HG02870 (cell line): ENCODE data around the gene HAND2.

Source experiments
- ATAC-seq: cut with Tn5 transposase; IDR thresholded peaks from one replicate; pipeline ENCODE4 v1.9.1; 2021; ENCODE audit warnings: mild to moderate bottlenecking, moderate library complexity; ENCODE audit not compliant: unreplicated experiment

Gene HAND2

DNA sequence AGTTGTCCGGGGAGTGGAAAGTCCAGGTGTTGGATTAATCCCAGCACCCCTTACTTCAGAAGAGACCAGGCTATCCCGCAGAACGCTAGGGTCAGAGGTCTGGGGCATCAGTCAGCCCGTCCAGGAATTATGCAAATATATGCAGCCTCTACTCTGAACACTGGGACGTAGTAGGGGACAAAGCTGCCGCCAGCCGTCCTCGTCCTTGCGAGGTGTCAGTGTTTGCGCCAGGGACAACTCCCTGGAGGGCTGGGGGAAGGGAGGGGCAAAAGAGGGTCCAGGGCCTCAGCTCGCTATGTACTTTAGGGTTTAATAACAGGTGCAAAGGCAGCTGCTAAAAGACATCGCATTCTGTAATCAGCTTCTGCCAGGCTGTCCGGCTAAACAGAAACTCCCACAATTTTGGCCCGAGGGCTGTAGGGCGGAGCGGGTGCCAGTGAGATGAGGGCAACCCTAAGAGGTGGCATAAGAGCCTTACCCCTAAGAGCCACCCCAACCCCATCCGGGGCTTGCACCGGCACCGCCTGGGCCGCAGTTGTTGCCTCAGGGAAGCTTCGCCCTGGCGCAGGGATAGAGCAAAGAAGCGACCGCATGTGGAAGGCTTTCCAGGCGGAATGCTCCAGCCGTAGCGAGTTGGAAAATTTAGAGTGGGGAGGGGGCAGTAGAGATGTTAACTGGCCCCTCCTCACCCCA, 8.4 kb downstream of the HAND2 start:
- no peak for ATAC-seq

DNA sequence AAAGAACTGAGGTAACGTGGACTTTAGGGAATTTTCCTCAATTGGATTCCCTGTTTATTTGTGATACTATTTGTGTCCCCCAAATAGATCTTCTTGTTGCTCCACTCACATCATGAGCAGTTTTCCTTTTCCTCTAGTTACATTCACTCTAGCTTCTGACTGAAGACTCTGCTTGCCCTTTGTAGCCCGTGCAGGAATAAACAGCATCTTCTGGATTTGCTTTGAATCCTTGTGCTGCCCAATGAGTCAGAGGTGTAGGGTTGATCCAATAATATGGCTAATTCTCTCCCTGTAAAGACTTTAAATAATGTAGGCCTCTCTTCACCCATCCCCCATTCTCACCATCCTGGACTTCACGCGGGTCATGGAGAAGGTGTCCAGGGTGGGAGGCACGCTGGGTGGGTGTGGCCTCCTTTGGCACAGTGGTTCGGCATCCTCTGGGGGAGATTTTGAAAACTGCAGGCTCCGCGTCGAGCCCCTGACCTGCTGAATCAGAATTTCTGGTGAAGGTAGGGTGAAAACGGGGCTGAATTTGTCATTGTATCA, 9.0 kb downstream of the HAND2 start:
- ATAC-seq, result no peak

DNA sequence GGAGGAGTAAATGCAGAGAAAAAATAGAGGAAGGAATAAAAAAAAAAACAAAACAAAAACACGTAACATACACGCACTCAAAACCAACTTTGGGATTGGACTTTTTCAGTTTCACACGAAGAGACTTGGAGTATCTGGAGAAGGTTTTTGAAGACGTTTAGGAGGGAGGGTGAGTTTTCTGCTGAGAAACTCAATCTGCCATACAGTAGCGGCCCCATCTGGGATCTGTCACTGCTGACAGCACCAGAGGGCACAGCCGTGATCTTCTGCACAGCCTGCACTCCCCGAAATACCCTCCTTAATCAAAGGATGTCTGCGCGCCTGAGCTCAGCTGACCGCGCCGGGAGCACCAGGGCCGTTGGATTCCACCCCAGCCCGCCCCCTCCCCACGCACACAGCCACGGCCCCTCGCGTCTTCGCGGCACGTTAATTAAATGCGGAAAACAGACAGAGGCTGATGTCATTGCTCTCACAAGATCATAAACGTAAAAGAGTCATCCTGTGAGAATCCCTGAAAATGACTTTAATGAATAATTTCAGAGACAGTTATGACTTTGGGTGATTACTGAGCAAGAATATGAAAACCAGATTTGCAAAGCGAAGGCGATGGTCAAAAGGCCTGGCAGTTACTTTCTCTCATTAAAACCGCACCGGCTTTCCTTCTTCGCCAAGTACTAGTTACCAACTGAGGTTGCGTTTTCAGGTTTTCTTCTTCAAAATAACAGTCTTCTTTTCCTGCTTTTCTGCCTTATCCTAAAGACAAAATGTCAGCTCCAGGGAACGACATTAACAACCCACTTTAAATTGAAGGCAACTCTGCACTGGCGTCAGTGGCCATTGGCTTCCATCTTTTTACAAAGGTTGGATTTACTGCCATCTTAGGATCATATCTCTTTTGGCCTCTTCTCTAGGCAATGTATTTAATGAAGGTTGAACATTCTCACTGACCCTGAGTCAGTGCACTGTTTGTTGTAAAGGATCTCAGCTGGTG, 10.6 kb downstream of the HAND2 start:
- no peak for ATAC-seq

DNA sequence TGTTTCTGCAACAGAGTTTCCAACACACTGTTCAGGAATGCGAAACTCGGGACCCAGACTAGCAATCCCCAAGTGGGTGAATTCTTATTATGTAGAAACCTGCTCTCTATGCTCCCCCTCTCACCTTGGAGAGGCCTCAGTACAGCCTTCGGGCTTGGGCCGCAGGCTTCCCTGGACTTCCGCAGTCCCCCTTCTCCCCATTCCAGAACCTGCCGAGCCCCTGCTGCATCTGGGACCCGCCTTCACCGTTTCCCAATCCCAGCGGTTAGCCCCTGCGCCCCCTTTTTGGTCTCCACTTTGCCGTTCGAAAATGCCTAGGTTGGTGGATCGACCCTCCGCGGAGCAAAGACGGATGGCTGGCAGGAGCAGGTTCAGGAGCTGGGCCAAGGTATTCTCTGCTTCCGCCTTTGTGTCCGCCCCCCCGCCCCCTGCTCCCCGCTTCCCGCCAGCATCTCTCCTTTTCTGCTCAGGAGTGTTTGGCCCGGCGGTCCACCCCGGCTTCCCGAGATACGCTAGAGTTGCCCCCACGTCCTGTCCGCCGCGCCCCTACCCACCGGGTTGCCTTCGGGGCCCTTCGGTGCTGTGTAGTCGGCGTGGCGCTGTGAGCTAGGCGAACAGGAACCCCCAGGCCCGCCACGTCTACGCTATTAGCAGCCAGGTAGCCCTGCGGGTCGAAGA, 11.5 kb downstream of the HAND2 start:
- ATAC-seq, result no peak

DNA sequence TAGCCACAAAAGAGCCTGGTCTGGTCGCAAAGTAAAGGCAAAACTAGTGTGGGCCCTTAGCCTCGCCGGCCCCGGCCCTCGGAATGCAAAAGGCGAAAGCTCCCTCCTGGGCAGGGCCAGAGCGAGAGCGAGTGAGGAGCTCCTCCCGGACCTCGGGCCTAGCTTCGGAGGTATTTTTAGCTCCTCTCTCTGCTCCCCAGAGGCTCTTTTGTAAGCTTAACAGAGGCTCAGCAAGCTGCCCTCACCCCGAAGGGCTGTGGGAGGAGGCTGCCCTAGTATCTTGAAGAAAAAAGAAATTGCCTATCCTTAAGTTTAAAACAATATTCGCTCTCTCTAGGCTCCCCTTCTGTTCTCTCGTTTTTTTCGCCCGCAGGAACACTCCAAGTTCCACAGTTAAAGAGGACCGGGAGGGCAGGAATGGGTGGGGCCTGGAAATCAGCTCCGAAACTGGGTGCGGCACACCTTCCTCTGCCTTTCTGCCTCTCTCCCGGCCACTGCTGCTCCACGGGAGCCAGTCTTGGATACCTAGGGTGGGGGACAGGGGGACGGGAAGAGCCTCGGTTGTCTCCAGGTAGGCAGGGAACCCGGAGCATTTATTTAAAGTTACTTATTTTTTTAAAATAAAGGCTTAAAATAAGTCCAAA, 12.1 kb downstream of the HAND2 start:
- ATAC-seq, result no peak

DNA sequence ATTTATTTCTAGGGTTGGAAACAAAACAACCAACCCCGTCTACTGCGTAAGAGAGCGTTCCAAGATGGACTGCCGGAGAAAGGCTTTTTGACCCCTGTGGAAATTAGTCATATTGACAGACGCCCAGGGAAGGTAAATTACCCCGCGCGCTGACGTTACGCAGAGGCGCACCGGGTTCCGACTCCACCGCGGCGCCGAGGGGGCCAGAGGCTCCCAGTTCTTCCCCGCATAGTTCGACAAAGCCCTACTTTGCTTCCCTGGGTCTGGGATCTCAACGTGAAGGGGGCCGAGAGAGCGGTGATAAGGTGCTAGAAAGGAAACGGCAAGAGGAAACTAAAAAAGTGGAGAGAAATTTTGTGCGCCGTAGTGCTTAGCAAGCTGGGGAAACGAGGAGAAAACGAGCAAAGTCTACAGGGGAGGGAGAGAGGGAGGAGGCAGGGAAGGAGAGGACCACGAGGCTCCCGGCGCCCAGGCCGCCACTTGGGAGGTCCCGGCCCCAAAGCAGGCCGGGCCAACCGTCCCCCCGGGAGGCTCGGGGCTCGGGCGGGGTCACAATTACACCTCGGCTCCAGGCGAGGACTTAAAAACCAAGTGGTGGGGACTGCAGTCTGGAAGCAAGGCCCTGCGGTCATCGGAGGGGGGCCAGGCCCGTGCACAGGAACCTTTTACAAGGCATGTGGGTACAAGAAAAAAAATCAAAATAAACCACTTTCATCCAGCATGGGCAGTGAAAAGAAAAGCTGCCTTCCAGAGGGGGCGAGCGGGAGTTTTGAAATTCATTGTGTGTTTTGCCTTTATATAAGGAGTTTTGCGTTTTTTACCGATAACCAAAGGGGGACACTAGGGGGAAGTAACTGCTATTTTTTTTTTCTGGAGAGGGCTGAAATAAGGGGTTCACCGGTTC, 13.2 kb downstream of the HAND2 start:
- ATAC-seq, result no peak

DNA sequence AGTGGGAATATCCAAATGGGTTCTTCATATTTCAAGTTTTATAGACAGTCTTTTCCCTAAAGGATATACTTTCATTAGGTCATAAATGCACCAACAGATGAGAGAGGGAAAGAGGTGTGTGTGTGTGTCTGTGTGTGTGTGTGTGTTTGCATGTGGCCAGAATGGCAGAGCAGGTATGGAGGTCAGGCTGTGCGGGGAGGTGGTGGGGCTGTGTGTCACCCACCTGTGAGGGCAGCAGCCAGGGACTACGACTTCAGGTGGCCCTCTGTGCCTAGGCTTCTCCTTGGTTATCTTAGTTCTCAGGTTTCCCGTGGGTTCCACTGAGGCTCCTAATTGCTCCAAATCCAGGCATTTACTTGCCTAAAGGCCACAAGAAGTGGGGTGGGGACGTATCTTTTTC, 14.6 kb downstream of the HAND2 start:
- no peak for ATAC-seq

DNA sequence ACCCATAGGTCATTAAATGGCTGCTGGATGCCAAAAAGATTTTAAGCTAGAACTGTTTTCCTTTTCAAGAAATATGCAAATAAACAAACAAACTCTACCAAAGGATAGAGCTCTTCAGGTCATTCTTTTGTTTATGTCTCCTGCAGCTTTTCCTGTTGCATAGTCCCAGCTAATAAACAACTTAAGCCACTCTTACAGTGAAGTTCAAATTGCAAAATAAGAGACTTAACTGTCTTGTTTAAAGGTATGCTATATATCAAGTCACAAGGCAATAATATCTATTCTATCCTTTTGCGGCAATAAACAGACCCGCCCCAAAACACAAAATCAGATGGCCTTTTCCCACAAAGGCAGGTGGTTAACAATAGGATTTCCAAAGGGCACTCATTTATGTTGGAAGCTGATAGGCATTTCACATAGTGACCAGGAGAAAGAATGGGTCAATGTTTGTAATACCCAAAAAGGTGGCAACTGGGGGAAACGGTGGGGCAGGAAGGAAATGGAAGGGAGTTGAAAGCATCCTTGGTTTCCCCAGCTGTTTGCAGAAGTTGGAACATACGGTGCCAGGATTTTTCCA, 15.3 kb downstream of the HAND2 start:
- ATAC-seq, result no peak

DNA sequence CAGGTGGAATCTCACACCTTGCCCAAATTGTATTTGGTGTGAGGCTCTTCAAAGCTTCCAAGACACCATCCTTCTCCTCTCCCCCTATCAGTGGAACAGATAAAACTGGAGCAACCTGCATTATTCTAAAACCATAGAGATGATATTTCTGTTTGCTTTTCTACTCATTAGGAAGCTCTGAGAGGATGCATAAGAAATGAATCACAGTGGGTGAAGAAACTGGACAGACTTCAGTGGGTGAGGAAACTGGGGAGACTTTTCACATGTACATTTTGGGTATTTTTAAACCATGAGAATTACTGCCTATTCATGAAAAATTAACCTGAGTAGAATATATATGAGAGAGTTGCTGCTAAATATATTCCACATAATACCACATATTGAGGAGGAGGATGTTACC, 16.4 kb downstream of the HAND2 start:
- no peak for ATAC-seq

DNA sequence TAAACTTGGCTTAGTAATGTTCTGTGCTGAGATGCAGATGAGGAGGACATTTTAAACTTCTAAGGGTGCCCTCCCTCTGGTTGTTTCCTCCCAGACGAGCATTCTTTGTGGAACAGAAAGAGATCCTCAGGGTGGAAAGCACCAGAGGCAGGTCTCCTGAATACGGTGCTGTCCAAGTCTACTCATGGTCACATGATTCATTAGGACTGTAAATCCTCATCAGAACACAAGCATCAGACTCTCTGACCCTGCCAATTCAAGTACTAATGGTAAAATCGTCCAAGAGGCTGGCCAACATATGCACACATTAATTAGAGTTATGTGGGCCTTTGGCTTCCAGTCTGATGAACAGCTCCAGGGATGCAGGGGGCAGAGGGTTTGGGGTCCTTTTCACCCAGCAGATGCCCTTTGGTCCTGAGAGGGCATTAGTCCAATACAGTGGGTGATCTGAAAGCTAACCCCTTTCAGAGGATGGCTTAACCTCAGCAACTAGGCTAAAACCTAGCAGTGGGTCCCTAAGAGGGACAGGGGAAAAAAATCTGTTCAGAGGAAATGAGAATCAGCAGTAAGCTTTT, 18.2 kb downstream of the HAND2 start:
- ATAC-seq, result no peak

DNA sequence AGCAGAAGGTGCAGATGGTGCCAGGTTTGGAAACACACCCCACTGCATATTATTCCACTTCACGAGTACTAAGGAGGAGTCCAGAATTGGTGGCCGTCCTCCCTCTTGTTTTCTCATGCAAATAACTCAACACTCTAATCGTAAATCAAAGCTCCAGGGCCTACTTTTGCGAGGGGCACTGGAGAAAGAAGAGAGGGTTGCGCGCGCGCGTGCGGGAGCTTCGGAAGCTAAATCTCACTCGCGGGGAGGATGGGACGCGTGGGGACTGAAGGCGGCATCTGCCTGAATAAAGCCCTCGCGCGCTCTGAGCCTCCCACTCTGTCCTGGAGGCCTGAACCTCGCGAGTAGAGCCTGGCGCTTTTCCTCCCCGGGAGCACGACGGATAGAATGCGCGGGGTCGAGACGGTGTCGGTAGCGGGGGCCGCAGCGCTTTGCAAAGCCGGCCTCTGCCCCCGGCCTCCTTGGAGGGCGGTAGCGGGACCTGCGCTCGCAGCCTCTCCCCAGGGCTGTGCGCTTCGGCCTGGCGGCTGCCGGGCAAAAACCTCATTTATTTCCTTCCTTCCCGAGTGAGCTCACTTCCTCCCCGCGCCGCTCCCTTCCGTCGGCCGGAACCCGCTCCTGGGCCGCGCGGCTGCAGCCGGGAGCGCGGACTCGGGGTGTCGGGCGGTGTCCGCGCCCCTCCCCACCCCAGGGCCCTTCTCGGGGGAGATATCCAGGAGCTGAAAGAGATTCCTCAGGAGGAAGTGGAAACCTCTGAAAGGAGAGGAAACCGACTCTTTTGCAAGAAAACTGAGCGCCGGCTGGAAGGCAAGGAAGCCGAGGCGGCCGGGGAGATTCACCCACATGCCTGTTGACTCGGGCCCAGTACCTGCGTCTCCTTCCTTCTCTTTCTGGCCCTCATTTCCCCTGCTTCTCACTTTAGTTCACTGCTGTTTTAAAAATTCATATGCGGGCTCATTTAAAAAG, 20.7 kb downstream of the HAND2 start:
- peak; percentile 29 for ATAC-seq

DNA sequence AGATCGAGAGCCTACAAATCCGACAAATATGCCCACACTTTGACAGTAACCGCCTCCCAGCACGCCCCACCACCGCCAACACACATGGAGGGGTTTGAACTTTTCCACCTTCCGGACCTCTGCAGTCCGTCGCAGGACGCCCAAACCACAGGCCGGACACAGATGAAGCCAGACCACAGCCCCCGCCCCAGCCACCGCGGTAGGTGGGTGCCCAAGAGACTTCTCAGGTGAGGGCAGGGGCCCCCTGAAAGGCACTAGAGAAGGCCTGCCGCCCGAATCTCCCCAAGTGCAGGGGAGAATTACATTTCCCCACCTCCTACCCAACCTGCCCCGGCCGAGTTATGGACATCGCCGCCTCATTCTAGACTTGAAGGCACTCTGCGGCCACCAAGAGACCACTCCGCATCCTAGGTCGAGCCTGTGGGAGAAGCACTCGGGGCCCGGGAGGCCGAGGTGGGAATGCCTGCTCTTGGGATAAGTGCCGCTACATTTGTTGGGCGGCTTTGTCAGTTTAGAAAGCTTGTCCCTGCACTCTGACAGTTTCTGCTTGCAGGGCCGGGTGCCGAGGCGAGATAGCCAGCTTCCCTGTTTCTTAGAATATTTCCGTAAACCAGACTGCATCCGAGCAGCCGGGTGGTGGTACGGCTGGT, 21.5 kb downstream of the HAND2 start:
- no peak for ATAC-seq

DNA sequence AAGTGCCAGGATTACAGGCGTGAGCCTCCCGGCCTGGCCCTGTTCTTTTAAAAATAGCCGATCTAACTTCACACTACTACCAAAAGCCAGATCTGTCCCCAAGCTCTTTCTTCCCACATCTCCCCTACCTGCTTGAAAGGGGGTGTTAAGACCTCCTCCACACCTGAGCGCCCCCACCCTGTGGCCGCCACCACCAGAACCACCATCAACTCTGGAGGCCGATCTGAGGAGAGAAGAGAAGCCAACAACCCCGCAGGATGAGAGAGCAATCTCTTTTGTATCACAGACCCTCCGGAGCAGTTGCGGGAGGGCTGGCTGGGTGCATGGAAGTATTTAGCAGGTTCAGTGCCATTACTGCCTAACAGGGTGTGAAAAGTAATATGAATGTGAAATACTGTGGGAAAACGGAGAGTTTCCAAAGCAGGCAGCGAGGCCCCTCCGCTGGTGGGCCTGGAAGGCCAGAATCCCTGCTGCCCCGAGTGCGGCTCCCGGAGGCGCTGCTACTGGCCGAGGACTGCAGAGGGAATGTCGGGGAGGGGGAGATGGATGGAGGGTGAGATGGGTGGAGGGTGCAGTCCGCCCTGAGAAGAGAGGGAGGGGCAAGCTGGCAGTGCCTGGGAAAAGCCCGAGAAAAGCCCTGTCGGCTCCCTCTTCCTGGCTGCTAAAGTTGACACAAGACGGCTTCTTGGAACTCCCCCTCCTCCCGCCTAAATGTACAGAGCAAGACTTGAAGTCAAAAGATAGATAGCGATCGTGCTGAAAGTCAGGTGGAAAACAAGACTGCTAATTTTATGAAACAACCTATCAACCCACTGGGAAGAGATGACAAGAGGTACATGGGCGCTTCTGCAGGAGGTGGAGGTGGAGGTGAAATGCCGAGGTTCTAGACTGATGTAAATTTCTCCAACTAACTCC, 22.3 kb downstream of the HAND2 start:
- ATAC-seq, result no peak

DNA sequence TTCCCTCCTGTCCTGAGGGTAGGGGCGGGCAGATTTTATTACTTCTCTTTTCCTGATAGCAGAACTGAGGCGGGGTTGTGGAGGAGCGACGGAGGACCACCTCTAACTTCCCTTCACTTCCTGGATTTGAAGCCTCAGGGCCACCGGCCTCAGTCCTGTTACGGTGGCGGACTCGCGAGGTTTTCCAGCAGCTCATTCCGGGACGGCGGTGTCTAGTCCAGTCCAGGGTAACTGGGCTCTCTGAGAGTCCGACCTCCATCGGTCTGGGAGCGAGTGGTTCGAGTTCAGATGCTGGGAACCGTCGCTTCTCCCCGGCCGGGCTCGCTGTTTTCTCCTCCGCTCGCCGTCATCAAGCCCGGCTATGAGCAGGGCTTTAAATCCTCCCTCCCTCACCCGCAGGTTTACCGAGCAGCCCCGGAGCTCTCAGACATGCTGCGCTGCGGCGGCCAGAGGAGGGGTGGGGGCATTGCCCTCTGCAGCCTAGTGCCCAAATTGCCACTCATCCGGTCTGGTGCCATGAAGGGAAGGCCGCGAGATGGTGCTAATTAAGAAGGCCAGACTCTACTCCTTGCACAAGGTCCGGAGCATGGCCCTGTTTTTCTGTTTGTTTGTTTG, 23.3 kb downstream of the HAND2 start:
- peak; percentile 6 for ATAC-seq

DNA sequence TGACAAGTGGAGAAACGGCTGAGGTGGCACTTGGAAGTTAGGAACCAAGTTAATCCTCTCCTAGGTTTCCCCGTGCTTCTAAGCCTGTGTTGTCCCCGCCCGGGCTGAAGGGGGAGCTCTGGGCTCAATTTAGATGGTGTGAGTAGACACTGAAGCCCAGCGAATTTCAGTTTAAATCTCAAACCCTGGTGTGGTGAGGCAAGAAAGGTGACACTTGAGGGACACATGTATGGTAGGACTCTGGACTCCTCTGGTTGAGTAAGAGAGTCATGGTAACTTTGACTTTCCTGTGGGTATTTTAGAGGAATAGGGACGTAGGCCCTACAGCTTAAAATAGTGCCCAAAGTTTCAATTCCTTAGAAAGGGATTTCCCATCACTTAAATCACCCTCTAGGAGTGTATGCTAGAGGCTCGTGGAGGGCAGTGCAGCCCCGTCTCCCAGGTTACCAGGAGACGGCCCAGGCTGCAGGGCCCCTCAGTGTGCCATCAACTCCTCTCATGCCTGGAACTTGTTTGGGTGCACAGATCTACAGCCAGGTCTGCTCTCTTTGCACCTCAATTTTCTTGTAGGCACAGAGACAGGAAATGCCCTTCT, 24.0 kb downstream of the HAND2 start:
- ATAC-seq, result peak; percentile 76

DNA sequence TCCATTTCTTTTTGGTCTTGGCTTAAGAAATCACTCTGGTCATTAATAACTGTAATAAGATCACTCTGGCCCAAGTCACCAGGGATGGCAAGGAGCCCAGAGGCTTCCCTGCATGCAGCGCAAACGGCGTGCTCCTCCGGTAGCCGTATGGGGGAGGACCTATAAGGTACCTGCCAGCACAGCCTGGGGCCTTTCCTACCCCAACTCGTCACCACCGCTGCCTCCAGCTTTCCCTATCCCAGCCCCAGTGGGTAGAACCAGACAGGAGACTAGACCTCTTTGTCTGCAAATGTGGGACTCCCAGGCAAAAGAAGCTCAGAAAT, 25.9 kb downstream of the HAND2 start:
- no peak for ATAC-seq
